SK-N-SH (cell line): ENCODE results near the gene DCDC2. TPM values are rescaled to one million over a fixed set of nuclear protein-coding genes. Genes with fewer than 3 reads are reported as not detected.

Experiments
- CTCF ChIA-PET: fragments of 300-600, 350-600 bp; formaldehyde crosslinking; extraction: SDS; loops from one replicate; lab custom pipeline; 2021; lab: Yijun Ruan, JAX
- POLR2A ChIA-PET: fragments of 350-600 bp; sonication (Branson Sonifier 250); formaldehyde crosslinking; extraction: SDS; loops from one replicate; lab custom pipeline; 2020; ENCODE audit warnings: antibody characterized with exemption, inconsistent platforms; lab: Yijun Ruan, JAX
- DNase-seq: peaks from one replicate; pipeline ENCODE4 v3.0.0; 2012
- H2AFZ ChIP-seq: fragments of 200-600 bp; sonication (generic); 2 replicates; pipeline ENCODE4 v1.8.1; 2016; ENCODE audit warnings: antibody characterized with exemption, mild to moderate bottlenecking, low read depth
- H3F3A ChIP-seq: fragments of 200-600 bp; sonication (generic); replicated peaks from 2 replicates; pipeline ENCODE3; 2016; ENCODE audit warnings: antibody characterized with exemption, mild to moderate bottlenecking; ENCODE audit not compliant: insufficient read depth
- H3K27ac ChIP-seq, 2 experiments: fragments of 200-500 bp in 1 of 2; fragments of 200-600 bp in 1 of 2; sonication (Bioruptor generic) in 1 of 2; sonication (generic), shearing (Covaris generic) in 1 of 2; 2 replicates each; pipeline versions ENCODE4 v1.5.1 to v1.6.1; 2014 to 2016; ENCODE audit warnings: low read depth in 2 of 2, inconsistent platforms in 1 of 2, low read length in 1 of 2, mild to moderate bottlenecking in 1 of 2, mixed read lengths in 1 of 2
- H3K27me3 ChIP-seq: fragments of 200-600 bp; sonication (generic), shearing (Covaris generic); 2 replicates; pipeline ENCODE4 v1.6.1; 2016; ENCODE audit warnings: mixed run types; ENCODE audit not compliant: insufficient read depth
- H3K36me3 ChIP-seq, 2 experiments: fragments of 200-500 bp in 1 of 2; fragments of 200-600 bp in 1 of 2; sonication (Bioruptor generic) in 1 of 2; sonication (generic) in 1 of 2; replicated peaks in 1 of 2; 2 replicates each; pipeline versions ENCODE3 to v1.5.1; 2014 to 2016; ENCODE audit warnings: low read length in 1 of 2, mild to moderate bottlenecking in 1 of 2; ENCODE audit not compliant: insufficient read depth in 2 of 2, control insufficient read depth in 1 of 2
- H3K4me1 ChIP-seq, 2 experiments: fragments of 200-500 bp in 1 of 2; fragments of 200-600 bp in 1 of 2; sonication (Bioruptor generic) in 1 of 2; sonication (generic), shearing (Covaris generic) in 1 of 2; 2 replicates each; pipeline versions ENCODE4 v1.5.1 to v1.6.1; 2014 to 2016; ENCODE audit warnings: low read depth in 1 of 2, low read length in 1 of 2, mixed run types in 1 of 2; ENCODE audit not compliant: insufficient read depth in 2 of 2, control insufficient read depth in 1 of 2
- H3K4me2 ChIP-seq: fragments of 200-600 bp; sonication (generic), shearing (Covaris generic); 2 replicates; pipeline ENCODE4 v1.6.1; 2017; ENCODE audit warnings: mixed run types
- H3K4me3 ChIP-seq, 2 experiments: fragments of 200-500 bp in 1 of 2; fragments of 200-600 bp in 1 of 2; sonication (Bioruptor generic) in 1 of 2; sonication (generic), shearing (Covaris generic) in 1 of 2; 2 replicates each; pipeline versions ENCODE4 v1.5.1 to v1.8.1; 2014 to 2016; ENCODE audit warnings: low read depth in 2 of 2, inconsistent platforms in 1 of 2, low read length in 1 of 2, mild to moderate bottlenecking in 1 of 2, mixed read lengths in 1 of 2, moderate library complexity in 1 of 2
- H3K79me2 ChIP-seq: fragments of 200-600 bp; sonication (generic); 2 replicates; pipeline ENCODE4 v1.8.1; 2017; ENCODE audit warnings: mild to moderate bottlenecking; ENCODE audit not compliant: insufficient read depth
- H3K9ac ChIP-seq: fragments of 200-600 bp; sonication (generic); 2 replicates; pipeline ENCODE4 v1.6.1; 2017; ENCODE audit warnings: mixed run types
- H3K9me2 ChIP-seq: fragments of 200-600 bp; sonication (generic); 2 replicates; pipeline ENCODE4 v1.6.1; 2017; ENCODE audit warnings: mixed run types
- H3K9me3 ChIP-seq: fragments of 200-600 bp; sonication (generic); 2 replicates; pipeline ENCODE4 v1.6.1; 2017; ENCODE audit warnings: mixed run types, mild to moderate bottlenecking, moderate library complexity
- H4K20me1 ChIP-seq: fragments of 200-600 bp; sonication (generic); 2 replicates; pipeline ENCODE4 v1.6.1; 2017; ENCODE audit warnings: mild to moderate bottlenecking, mixed run types; ENCODE audit not compliant: insufficient read depth
- EP300 ChIP-seq, 2 experiments: IDR thresholded peaks; 2 replicates each; pipeline versions ENCODE4 v1.4.0 to v1.6.1; 2012; ENCODE audit warnings: borderline replicate concordance in 1 of 2, low read depth in 1 of 2, low read length in 1 of 2
- MXI1 ChIP-seq: IDR thresholded peaks from 2 replicates; pipeline ENCODE4 v1.6.1; 2012; ENCODE audit warnings: mild to moderate bottlenecking, low read depth, low read length, improper control_type of control experiment
- TAF1 ChIP-seq: IDR thresholded peaks from 2 replicates; pipeline ENCODE4 v1.6.1; 2012; ENCODE audit warnings: low read depth, mild to moderate bottlenecking, low read length, moderate library complexity, borderline replicate concordance
- WGBS: methylation state at CpG from one replicate; pipeline ENCODE4 v1.1.6; 2017; ENCODE audit warnings: low lambda C conversion rate; 5-methylcytosine and 5-hydroxymethylcytosine counted together
- polyA plus RNA-seq, 3 experiments: library from polyadenylated mRNA; depleted of rRNA; stranded (reverse); fragments of >200 nt; gene quantifications; 2 replicates each; pipeline ENCODE4 v1.2.3, GENCODE V29; 2012
- TF ChIP-seq, protein P1 (sequence below): IDR thresholded peaks from 2 replicates; pipeline ENCODE4 v1.6.1; 2012; ENCODE audit warnings: mild to moderate bottlenecking, low read depth, low read length, moderate library complexity

Gene DCDC2
- polyA plus RNA-seq, 1 of the 3 experiments (the other 2 are of a cell fraction) = not detected

DNA sequence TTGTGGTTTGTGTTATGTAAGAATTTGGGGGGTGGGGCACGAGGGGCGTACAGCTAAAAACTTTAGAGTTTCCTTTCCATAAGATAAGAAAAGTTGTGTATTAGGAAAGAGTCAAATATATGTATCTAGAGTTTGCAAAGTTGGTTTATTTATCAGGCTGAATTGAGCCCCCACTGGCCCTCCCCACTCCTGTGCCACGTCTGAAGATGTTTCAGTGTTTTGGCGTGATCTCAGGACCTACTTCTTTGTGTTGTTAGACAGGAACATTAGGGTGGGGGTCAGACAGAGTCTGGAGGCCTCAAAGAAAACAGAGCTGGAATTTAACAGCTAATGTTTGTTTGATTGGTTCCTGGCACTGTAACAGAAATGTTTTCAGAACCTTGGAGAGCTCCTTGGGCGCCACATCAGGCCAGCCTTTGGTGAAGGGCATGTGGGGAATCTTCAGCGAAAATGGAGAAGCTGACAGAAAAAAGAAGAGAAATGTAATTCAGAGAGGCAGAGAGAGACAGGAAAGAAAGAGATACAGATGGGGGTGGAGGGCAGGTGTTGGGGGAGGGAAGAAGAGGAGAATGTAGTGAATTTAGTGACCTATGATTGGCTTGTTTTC lies 231.2 kb downstream of the DCDC2 start:
- no peaks in the 10 kb centered on the region for H3K27me3 ChIP-seq
- H3K27ac ChIP-seq = peak overlapping the region in 1 of 2 experiments; percentile 45; a peak in 2 of 4 replicates
- H3K4me2 ChIP-seq = no peak overlapping the region
- no peaks in the 10 kb centered on the region for H3K79me2 ChIP-seq
- peak; percentile 25 for DNase-seq
- peak overlapping the region in 1 of 2 experiments; percentile 50; a peak in 2 of 4 replicates for H3K4me3 ChIP-seq
- POLR2A ChIA-PET = no interaction called here
- WGBS = 10% methylated on average over 6 of the region's 6 CpGs
- no peak overlapping the region for H2AFZ ChIP-seq
- TF ChIP-seq, protein P1, sequence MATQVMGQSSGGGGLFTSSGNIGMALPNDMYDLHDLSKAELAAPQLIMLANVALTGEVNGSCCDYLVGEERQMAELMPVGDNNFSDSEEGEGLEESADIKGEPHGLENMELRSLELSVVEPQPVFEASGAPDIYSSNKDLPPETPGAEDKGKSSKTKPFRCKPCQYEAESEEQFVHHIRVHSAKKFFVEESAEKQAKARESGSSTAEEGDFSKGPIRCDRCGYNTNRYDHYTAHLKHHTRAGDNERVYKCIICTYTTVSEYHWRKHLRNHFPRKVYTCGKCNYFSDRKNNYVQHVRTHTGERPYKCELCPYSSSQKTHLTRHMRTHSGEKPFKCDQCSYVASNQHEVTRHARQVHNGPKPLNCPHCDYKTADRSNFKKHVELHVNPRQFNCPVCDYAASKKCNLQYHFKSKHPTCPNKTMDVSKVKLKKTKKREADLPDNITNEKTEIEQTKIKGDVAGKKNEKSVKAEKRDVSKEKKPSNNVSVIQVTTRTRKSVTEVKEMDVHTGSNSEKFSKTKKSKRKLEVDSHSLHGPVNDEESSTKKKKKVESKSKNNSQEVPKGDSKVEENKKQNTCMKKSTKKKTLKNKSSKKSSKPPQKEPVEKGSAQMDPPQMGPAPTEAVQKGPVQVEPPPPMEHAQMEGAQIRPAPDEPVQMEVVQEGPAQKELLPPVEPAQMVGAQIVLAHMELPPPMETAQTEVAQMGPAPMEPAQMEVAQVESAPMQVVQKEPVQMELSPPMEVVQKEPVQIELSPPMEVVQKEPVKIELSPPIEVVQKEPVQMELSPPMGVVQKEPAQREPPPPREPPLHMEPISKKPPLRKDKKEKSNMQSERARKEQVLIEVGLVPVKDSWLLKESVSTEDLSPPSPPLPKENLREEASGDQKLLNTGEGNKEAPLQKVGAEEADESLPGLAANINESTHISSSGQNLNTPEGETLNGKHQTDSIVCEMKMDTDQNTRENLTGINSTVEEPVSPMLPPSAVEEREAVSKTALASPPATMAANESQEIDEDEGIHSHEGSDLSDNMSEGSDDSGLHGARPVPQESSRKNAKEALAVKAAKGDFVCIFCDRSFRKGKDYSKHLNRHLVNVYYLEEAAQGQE = peak; percentile 90
- no peak for TF ChIP-seq EP300 (IDR thresholded peaks at IDR 0.05; ENCODE audit: borderline replicate concordance in 1 of 2, low read depth in 1 of 2, low read length in 1 of 2)
- TF ChIP-seq, all 33 proteins: peak for 1
- CTCF ChIA-PET = interaction anchor here (1.2 to 1.4 kb wide), 2 partner anchors 41 to 78 kb away, joined by 5 to 8 read pairs; no protein-coding TSS in a partner anchor
- Histone ChIP-seq H3F3A (no peaks in the 10 kb centered on the region), H3K4me1 (peaks cover 0 to 14% of the 10 kb centered on the region in 2 experiments; a peak in 2 of 4 replicates), H3K9me3 (no peaks in the 10 kb centered on the region), H3K36me3 (peaks cover 0 to 2% of the 10 kb centered on the region in 2 experiments), H3K9ac (no peak overlapping the region), H3K9me2 (no peaks in the 10 kb centered on the region), H4K20me1 (no peaks in the 10 kb centered on the region)

DNA sequence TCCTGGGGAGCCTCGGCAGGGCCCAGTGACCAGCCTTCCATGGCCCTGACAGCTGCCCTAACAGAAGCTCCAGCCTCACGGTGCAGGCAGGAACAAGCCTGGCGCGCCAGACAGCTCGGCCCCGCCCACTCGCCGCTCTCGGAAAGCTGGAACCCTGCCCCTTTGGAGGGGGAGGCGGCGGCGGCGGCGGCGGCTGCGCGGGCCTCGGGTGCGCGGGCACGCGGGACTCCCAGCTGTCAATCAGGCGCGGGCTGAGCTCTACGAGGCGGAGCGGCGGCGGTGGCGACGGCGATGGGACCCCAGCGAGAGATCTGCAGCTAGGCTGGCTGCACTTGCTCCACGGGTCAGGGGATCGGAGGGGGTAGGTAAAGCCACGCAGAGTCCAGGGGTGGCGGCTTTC lies 231.9 kb downstream of the DCDC2 start, which contains the start of gene NRSN1:
Gene NRSN1 (plus strand): TSS at position 236 of the 400 bp plus-strand sequence. CDS start 8,113 bp downstream, outside the sequence.
- Histone ChIP-seq H3K9me2 (no peaks in the 10 kb centered on the region), H3K4me2 (no peak within 1 kb of the TSS), H3K9me3 (no peaks in the 10 kb centered on the region), H3F3A (no peaks in the 10 kb centered on the region), H3K36me3 (peaks cover 0 to 2% of the 10 kb centered on the region in 2 experiments), H2AFZ (no peak within 1 kb of the TSS), H3K4me3 (peak within 1 kb of the TSS in 1 of 2 experiments; percentile 50; a peak in 2 of 4 replicates), H3K9ac (no peak within 1 kb of the TSS), H3K27ac (peak within 1 kb of the TSS in 1 of 2 experiments; percentile 71; a peak in 2 of 4 replicates), H3K79me2 (no peaks in the 10 kb centered on the region), H3K27me3 (no peaks in the 10 kb centered on the region), H3K4me1 (peaks cover 0 to 14% of the 10 kb centered on the region in 2 experiments; a peak in 2 of 4 replicates), H4K20me1 (no peaks in the 10 kb centered on the region)
- WGBS = 8% methylated on average over 3 of the region's 37 CpGs
- ChIA-PET POLR2A (interaction anchor here (0.6 kb wide), 1 partner anchor 66 kb away, joined by 3 read pairs; no protein-coding TSS in a partner anchor), CTCF (interaction anchor here (1.2 to 1.4 kb wide), 2 partner anchors 42 to 149 kb away, joined by 4 to 5 read pairs; no protein-coding TSS in a partner anchor)
- DNase-seq = peak; percentile 92
- TF ChIP-seq TAF1 (no peak), MXI1 (peak; percentile 68)
